Loucy (cell line): Measurements from ENCODE around the gene BAIAP3.

Experiments used
- H2AFZ ChIP-seq: fragments of 200-600 bp; sonication (generic); 2 replicates; pipeline ENCODE4 v1.6.0; 2016; ENCODE audit warnings: antibody characterized with exemption, mild to moderate bottlenecking, low read length, moderate library complexity
- H3F3A ChIP-seq: fragments of 200-600 bp; 2 replicates; pipeline ENCODE4 v1.6.0; 2016; ENCODE audit warnings: antibody characterized with exemption, low read depth, mild to moderate bottlenecking
- H3K27me3 ChIP-seq: fragments of 200-600 bp; sonication (generic); 2 replicates; pipeline ENCODE4 v1.6.1; 2014; ENCODE audit warnings: low read length, mild to moderate bottlenecking; ENCODE audit not compliant: insufficient read depth, poor library complexity, severe bottlenecking
- H3K36me3 ChIP-seq: fragments of 200-600 bp; sonication (generic); 2 replicates; pipeline ENCODE4 v1.6.1; 2016; ENCODE audit warnings: low read length; ENCODE audit not compliant: insufficient read depth
- H3K4me1 ChIP-seq: fragments of 200-600 bp; sonication (generic); 2 replicates; pipeline ENCODE4 v1.5.1; 2014; ENCODE audit warnings: low read length, mild to moderate bottlenecking; ENCODE audit not compliant: insufficient read depth, poor library complexity, severe bottlenecking
- H3K4me2 ChIP-seq: fragments of 200-600 bp; sonication (generic); 2 replicates; pipeline ENCODE4 v1.6.0; 2014; ENCODE audit warnings: antibody characterized with exemption, low read length, low read depth, mild to moderate bottlenecking; ENCODE audit not compliant: poor library complexity, severe bottlenecking
- H3K4me3 ChIP-seq: fragments of 200-600 bp; sonication (generic); 2 replicates; pipeline ENCODE4 v1.5.1; 2014; ENCODE audit warnings: low read length, mild to moderate bottlenecking, mixed read lengths; ENCODE audit not compliant: poor library complexity, severe bottlenecking
- H3K79me2 ChIP-seq: fragments of 200-600 bp; sonication (generic); 2 replicates; pipeline ENCODE4 v1.6.1; 2014; ENCODE audit warnings: low read length; ENCODE audit not compliant: insufficient read depth
- H3K9ac ChIP-seq: fragments of 200-600 bp; sonication (generic); 2 replicates; pipeline ENCODE4 v1.6.0; 2014; ENCODE audit warnings: mild to moderate bottlenecking, low read depth, low read length, moderate library complexity; ENCODE audit not compliant: poor library complexity, severe bottlenecking
- H3K9me2 ChIP-seq: fragments of 200-600 bp; sonication (generic); replicated peaks from 2 replicates; pipeline ENCODE4 v1.6.1; 2016; ENCODE audit warnings: low read depth, low read length, mixed read lengths
- H3K9me3 ChIP-seq: fragments of 200-600 bp; sonication (generic); 2 replicates; pipeline ENCODE4 v1.6.1; 2014; ENCODE audit warnings: mild to moderate bottlenecking, antibody characterized with exemption, low read length, low read depth; ENCODE audit not compliant: insufficient read depth
- H4K20me1 ChIP-seq: fragments of 200-600 bp; sonication (generic); 2 replicates; pipeline ENCODE4 v1.6.0; 2014; ENCODE audit warnings: antibody characterized with exemption, low read length, mild to moderate bottlenecking; ENCODE audit not compliant: insufficient read depth, poor library complexity, severe bottlenecking
- CTCF ChIP-seq: fragments of 200-600 bp; sonication (generic); conservative IDR thresholded peaks from 2 replicates; pipeline ENCODE4 v1.5.1; 2014; ENCODE audit warnings: mild to moderate bottlenecking, antibody characterized with exemption, low read length
- EZH2phosphoT487 ChIP-seq: fragments of 200-600 bp; IDR thresholded peaks from 2 replicates; pipeline ENCODE4 v1.6.1; 2018; ENCODE audit warnings: antibody characterized with exemption, mild to moderate bottlenecking, moderate library complexity, borderline replicate concordance

BAIAP3 gene

DNA sequence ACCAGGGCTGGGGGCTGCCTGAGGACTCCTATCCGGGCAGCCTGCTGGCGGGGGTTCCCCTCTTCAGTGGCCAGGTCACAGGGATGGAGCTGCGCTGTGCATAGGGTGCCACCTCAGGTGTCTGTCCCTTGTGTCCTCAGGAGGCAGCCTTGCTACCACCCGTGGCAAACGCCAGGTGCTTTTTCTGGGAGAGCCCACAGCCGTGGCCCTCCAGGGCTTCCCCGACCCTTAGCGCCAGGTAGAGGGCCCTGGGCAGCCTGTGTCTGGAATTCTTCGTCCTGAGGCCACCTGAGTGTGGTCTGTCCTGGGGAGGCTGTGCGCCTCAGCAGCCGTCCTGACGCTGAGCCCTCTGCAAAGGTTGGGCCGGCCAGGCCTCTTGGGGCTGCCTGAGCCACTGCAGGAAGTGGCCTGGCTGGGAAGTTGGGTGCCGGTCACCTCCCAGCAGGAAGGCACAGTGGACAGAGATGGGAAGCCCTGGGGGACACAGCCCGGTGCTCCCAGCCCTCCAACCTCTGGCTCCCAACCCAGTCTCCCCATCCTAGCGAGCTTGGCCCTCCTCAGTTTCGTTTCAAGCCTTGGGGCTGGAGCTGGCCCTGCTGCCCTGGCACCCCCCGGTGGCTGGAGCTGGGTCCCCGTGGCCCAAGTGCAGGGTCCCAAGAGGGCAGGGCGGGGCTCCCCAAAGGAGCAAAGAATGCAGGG lies 7.6 kb upstream of the BAIAP3 start:
- Histone ChIP-seq H4K20me1 (no peaks in the 10 kb centered on the region), H3K9me3 (no peaks in the 10 kb centered on the region), H3K4me1 (no peaks in the 10 kb centered on the region), H3K4me2 (no peak overlapping the region), H3K9ac (no peak overlapping the region), H3K79me2 (no peaks in the 10 kb centered on the region), H2AFZ (no peak overlapping the region), H3K36me3 (no peaks in the 10 kb centered on the region; the same call in 1 of the 2 replicates), H3K27me3 (no peaks in the 10 kb centered on the region), H3F3A (no peaks in the 10 kb centered on the region), H3K4me3 (no peak overlapping the region), H3K9me2 (no peaks in the 10 kb centered on the region)
- TF ChIP-seq EZH2phosphoT487 = no peak
- TF ChIP-seq CTCF = no peak

DNA sequence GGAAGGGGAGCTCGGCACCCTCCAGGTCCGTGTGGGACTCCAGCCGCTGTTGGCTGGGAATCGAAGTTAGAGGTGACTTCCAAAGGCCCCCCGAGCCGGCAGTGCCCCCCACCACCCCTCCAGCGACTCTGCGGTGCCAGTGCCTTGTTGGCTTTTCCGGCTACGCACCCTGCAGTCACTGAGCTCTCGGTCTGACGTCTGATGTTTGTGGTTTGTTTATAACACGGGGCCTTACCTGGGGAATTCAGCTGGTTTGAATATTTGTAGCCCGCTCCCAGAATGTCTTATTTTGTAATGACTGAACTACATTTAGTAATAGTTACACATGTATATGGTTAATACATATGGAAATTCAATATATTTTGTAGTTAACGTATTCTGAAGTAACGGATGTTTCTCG lies 7.1 kb upstream of the BAIAP3 start:
- Histone ChIP-seq H2AFZ (no peak overlapping the region), H3K4me3 (no peak overlapping the region), H3K27me3 (no peaks in the 10 kb centered on the region), H3K4me2 (no peak overlapping the region), H3K9me2 (no peaks in the 10 kb centered on the region), H3F3A (no peaks in the 10 kb centered on the region), H3K9ac (no peak overlapping the region), H3K9me3 (no peaks in the 10 kb centered on the region), H4K20me1 (no peaks in the 10 kb centered on the region), H3K36me3 (no peaks in the 10 kb centered on the region; the same call in 1 of the 2 replicates), H3K79me2 (no peaks in the 10 kb centered on the region), H3K4me1 (no peaks in the 10 kb centered on the region)
- TF ChIP-seq EZH2phosphoT487 = no peak
- TF ChIP-seq CTCF = no peak

GRCh38 chr16:1326946-1327618 lies 6.4 kb upstream of the BAIAP3 start:
- Histone ChIP-seq H3K9me3 (no peaks in the 10 kb centered on the region), H2AFZ (no peak overlapping the region), H3K79me2 (no peaks in the 10 kb centered on the region), H3K4me1 (no peaks in the 10 kb centered on the region), H3K4me3 (no peak overlapping the region), H3K9me2 (no peaks in the 10 kb centered on the region), H3K4me2 (no peak overlapping the region), H3K9ac (no peak overlapping the region), H3K27me3 (no peaks in the 10 kb centered on the region), H4K20me1 (no peaks in the 10 kb centered on the region), H3F3A (no peaks in the 10 kb centered on the region), H3K36me3 (no peaks in the 10 kb centered on the region; the same call in 1 of the 2 replicates)
- TF ChIP-seq CTCF = no peak
- TF ChIP-seq EZH2phosphoT487 = no peak
